HepG2 (cell line): Measurements from ENCODE around the gene PLEKHG2. TPM values are rescaled to one million over a fixed set of nuclear protein-coding genes. Genes with fewer than 3 reads are reported as not detected.

Experiments
- ARHGAP35 ChIP-seq: sonication (generic); formaldehyde crosslinking; IDR thresholded peaks from 2 replicates; pipeline ENCODE4 v1.9.0; 2022; ENCODE audit warnings: mild to moderate bottlenecking, inconsistent platforms, moderate library complexity, missing genetic modification reagents, borderline replicate concordance
- ARNT ChIP-seq: fragments of 450-650 bp; IDR thresholded peaks from 2 replicates; pipeline ENCODE4 v1.6.1; 2017
- ARNTL ChIP-seq: sonication (generic); formaldehyde crosslinking; IDR thresholded peaks from 2 replicates; pipeline ENCODE4 v1.4.0; 2020; ENCODE audit warnings: mild to moderate bottlenecking, missing genetic modification reagents
- CC2D1A ChIP-seq: sonication (generic); formaldehyde crosslinking; IDR thresholded peaks from 2 replicates; pipeline ENCODE4 v1.8.1; 2023; ENCODE audit warnings: mild to moderate bottlenecking, missing genetic modification reagents
- ESRRA ChIP-seq: sonication (generic); formaldehyde crosslinking; IDR thresholded peaks from 2 replicates; pipeline ENCODE4 v1.5.1; 2020; ENCODE audit warnings: mild to moderate bottlenecking, low read depth, missing genetic modification reagents
- NAIF1 ChIP-seq: sonication (generic); formaldehyde crosslinking; IDR thresholded peaks from 2 replicates; pipeline ENCODE4 v1.5.0; 2020; ENCODE audit warnings: mild to moderate bottlenecking, missing genetic modification reagents, borderline replicate concordance
- REL ChIP-seq: sonication (generic); formaldehyde crosslinking; conservative IDR thresholded peaks from 2 replicates; pipeline ENCODE4 v1.8.0; 2022; ENCODE audit warnings: mild to moderate bottlenecking, missing genetic modification reagents, moderate library complexity
- SMAD9 ChIP-seq: sonication (generic); formaldehyde crosslinking; IDR thresholded peaks from 2 replicates; pipeline ENCODE4 v1.5.1; 2020; ENCODE audit warnings: mild to moderate bottlenecking, missing genetic modification reagents
- SMC3 ChIP-seq: IDR thresholded peaks from 2 replicates; pipeline ENCODE4 v1.6.1; 2011; ENCODE audit warnings: low read length, improper control_type of control experiment
- TBX3 ChIP-seq: fragments of 450-650 bp; IDR thresholded peaks from 2 replicates; pipeline ENCODE4 v1.6.1; 2017; ENCODE audit warnings: antibody characterized with exemption, mild to moderate bottlenecking, inconsistent platforms, borderline replicate concordance
- THAP11 ChIP-seq: IDR thresholded peaks from 2 replicates; pipeline ENCODE4 v1.6.1; 2016; ENCODE audit warnings: missing biosample characterization, missing genetic modification reagents
- ZFAT ChIP-seq: sonication (generic); formaldehyde crosslinking; conservative IDR thresholded peaks from 2 replicates; pipeline ENCODE4 v1.8.1; 2023; ENCODE audit warnings: missing genetic modification reagents, inconsistent platforms
- ZFP41 ChIP-seq: sonication (generic); formaldehyde crosslinking; IDR thresholded peaks from 2 replicates; pipeline ENCODE4 v1.4.0; 2020; ENCODE audit warnings: mild to moderate bottlenecking, missing genetic modification reagents, borderline replicate concordance
- ZNF296 ChIP-seq: sonication (generic); formaldehyde crosslinking; conservative IDR thresholded peaks from 2 replicates; pipeline ENCODE4 v1.5.0; 2020; ENCODE audit warnings: mild to moderate bottlenecking, missing genetic modification reagents
- ZNF543 ChIP-seq: sonication (generic); formaldehyde crosslinking; IDR thresholded peaks from 2 replicates; pipeline ENCODE4 v1.4.0; 2020; ENCODE audit warnings: mild to moderate bottlenecking, missing genetic modification reagents
- ZNF724P ChIP-seq: sonication (generic); formaldehyde crosslinking; IDR thresholded peaks from 2 replicates; pipeline ENCODE4 v1.8.0; 2022; ENCODE audit warnings: missing genetic modification reagents, borderline replicate concordance
- ZNF850 ChIP-seq: sonication (generic); formaldehyde crosslinking; conservative IDR thresholded peaks from 2 replicates; pipeline ENCODE4 v1.9.0; 2021; ENCODE audit warnings: mild to moderate bottlenecking, missing genetic modification reagents
- polyA plus RNA-seq, 8 experiments: library from polyadenylated mRNA; depleted of rRNA in 3 of 8; stranded (reverse) in 7 of 8; unstranded in 1 of 8; fragments of >200 nt; fragmentation: Illumina TruSeq in 4 of 8; extraction: Trizol in 4 of 8; gene quantifications; 2 replicates each; pipeline versions ENCODE4 v1.2.1 to v1.2.3, GENCODE V29; 2011 to 2016; ENCODE audit warnings: low read depth in 4 of 8, missing spikeins in 1 of 8, mixed read lengths in 1 of 8; ENCODE audit not compliant: insufficient read depth in 1 of 8
- total RNA-seq, 5 experiments: library from RNA; depleted of rRNA; stranded (reverse); fragments of >200 nt; fragmentation: Illumina TruSeq; extraction: Trizol; gene quantifications; 2 replicates each; pipeline ENCODE4 v1.2.3, GENCODE V29; 2016; ENCODE audit warnings: low read depth in 1 of 5
- TF ChIP-seq, protein P1 (sequence below): sonication (generic); formaldehyde crosslinking; IDR thresholded peaks from 2 replicates; pipeline ENCODE4 v1.4.0; 2020; ENCODE audit warnings: missing genetic modification reagents
- TF ChIP-seq, protein P2 (sequence below): sonication (generic); formaldehyde crosslinking; IDR thresholded peaks from 2 replicates; pipeline ENCODE4 v1.5.1; 2020; ENCODE audit warnings: missing genetic modification reagents, mild to moderate bottlenecking, borderline replicate concordance
- TF ChIP-seq, protein P3 (sequence below): sonication (generic); formaldehyde crosslinking; conservative IDR thresholded peaks from 2 replicates; pipeline ENCODE4 v1.4.0; 2020; ENCODE audit warnings: missing genetic modification reagents
- TF ChIP-seq, protein P4 (sequence below): sonication (generic); formaldehyde crosslinking; IDR thresholded peaks from 2 replicates; pipeline ENCODE4 v1.4.0; 2020; ENCODE audit warnings: missing genetic modification reagents, borderline replicate concordance

Gene PLEKHG2
- total and polyA plus RNA-seq, 2 of the 13 experiments (the other 11 are each of a cell fraction or from before 2014, with no cell fraction given), result 3.6 to 6.8 TPM

DNA sequence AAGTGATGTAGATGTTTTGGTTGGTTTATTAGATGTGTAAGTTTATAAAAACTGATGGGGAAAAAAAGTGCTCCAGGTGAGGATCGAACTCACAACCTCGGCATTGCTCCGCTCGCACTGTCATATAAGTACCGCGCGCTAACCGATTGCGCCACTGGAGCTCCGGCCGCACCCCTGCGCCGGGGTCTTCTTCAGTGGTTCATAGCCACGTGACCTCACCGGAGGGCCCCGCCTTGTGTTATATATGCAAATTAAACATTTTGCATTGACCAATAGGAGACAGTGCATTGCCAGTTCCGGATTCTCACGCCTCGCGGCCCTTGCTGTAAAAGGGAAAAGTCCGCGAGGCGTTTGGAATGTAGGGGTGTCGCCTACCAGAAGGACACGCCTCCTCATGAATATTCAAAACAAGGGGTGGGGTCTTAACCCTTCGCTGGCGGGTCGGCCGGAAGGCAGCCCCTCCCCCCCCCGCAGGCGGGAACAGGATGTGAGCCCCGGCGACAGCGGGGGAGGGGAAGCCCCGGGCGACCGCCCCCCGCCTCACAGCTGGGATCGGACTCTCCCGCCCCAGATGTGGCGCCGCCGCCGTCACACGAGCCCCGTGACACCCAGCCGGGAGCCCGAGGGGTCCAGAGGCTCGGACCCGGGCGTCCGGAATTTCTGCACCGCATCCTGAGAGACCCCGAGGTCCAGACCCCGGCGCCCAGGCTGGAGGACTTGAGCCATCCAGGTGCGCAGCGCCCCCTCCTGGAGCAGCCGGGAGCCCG is at the start of gene PLEKHG2 (continued):
- TF ChIP-seq ARHGAP35 (CRISPR knock-in tag) (0 out of 2 replicates have a peak, but pooled peaks have one; percentile 38), ZNF296 (CRISPR knock-in tag) (no peak), ZNF850 (CRISPR knock-in tag) (0 out of 2 replicates have a peak, but pooled peaks have one; percentile 62), THAP11 (CRISPR knock-in tag) (peak; percentile 83), ZNF724P (no peak), ARNTL (CRISPR knock-in tag) (peak; percentile 100), ESRRA (CRISPR knock-in tag) (no peak), CC2D1A (no peak), SMAD9 (CRISPR knock-in tag) (no peak), NAIF1 (no peak; the same call in 1 of the 2 replicates), REL (CRISPR knock-in tag) (no peak), ARNT (no peak), TBX3 (peak; percentile 78), ZNF543 (0 out of 2 replicates have a peak, but pooled peaks have one; percentile 17), ZFAT (no peak), SMC3 (peak; percentile 24; the same call in 1 of the 2 replicates), ZFP41 (CRISPR knock-in tag) (no peak)
- TF ChIP-seq, protein P1, sequence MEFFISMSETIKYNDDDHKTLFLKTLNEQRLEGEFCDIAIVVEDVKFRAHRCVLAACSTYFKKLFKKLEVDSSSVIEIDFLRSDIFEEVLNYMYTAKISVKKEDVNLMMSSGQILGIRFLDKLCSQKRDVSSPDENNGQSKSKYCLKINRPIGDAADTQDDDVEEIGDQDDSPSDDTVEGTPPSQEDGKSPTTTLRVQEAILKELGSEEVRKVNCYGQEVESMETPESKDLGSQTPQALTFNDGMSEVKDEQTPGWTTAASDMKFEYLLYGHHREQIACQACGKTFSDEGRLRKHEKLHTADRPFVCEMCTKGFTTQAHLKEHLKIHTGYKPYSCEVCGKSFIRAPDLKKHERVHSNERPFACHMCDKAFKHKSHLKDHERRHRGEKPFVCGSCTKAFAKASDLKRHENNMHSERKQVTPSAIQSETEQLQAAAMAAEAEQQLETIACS (CRISPR knock-in tag), result peak; percentile 18; the same call in 1 of the 2 replicates
- TF ChIP-seq, protein P2, sequence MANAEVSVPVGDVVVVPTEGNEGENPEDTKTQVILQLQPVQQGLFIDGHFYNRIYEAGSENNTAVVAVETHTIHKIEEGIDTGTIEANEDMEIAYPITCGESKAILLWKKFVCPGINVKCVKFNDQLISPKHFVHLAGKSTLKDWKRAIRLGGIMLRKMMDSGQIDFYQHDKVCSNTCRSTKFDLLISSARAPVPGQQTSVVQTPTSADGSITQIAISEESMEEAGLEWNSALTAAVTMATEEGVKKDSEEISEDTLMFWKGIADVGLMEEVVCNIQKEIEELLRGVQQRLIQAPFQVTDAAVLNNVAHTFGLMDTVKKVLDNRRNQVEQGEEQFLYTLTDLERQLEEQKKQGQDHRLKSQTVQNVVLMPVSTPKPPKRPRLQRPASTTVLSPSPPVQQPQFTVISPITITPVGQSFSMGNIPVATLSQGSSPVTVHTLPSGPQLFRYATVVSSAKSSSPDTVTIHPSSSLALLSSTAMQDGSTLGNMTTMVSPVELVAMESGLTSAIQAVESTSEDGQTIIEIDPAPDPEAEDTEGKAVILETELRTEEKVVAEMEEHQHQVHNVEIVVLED (CRISPR knock-in tag), result no peak; the same call in 1 of the 2 replicates
- TF ChIP-seq, protein P3, sequence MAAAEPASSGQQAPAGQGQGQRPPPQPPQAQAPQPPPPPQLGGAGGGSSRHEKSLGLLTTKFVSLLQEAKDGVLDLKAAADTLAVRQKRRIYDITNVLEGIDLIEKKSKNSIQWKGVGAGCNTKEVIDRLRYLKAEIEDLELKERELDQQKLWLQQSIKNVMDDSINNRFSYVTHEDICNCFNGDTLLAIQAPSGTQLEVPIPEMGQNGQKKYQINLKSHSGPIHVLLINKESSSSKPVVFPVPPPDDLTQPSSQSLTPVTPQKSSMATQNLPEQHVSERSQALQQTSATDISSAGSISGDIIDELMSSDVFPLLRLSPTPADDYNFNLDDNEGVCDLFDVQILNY (CRISPR knock-in tag), result peak; percentile 60
- TF ChIP-seq, protein P4, sequence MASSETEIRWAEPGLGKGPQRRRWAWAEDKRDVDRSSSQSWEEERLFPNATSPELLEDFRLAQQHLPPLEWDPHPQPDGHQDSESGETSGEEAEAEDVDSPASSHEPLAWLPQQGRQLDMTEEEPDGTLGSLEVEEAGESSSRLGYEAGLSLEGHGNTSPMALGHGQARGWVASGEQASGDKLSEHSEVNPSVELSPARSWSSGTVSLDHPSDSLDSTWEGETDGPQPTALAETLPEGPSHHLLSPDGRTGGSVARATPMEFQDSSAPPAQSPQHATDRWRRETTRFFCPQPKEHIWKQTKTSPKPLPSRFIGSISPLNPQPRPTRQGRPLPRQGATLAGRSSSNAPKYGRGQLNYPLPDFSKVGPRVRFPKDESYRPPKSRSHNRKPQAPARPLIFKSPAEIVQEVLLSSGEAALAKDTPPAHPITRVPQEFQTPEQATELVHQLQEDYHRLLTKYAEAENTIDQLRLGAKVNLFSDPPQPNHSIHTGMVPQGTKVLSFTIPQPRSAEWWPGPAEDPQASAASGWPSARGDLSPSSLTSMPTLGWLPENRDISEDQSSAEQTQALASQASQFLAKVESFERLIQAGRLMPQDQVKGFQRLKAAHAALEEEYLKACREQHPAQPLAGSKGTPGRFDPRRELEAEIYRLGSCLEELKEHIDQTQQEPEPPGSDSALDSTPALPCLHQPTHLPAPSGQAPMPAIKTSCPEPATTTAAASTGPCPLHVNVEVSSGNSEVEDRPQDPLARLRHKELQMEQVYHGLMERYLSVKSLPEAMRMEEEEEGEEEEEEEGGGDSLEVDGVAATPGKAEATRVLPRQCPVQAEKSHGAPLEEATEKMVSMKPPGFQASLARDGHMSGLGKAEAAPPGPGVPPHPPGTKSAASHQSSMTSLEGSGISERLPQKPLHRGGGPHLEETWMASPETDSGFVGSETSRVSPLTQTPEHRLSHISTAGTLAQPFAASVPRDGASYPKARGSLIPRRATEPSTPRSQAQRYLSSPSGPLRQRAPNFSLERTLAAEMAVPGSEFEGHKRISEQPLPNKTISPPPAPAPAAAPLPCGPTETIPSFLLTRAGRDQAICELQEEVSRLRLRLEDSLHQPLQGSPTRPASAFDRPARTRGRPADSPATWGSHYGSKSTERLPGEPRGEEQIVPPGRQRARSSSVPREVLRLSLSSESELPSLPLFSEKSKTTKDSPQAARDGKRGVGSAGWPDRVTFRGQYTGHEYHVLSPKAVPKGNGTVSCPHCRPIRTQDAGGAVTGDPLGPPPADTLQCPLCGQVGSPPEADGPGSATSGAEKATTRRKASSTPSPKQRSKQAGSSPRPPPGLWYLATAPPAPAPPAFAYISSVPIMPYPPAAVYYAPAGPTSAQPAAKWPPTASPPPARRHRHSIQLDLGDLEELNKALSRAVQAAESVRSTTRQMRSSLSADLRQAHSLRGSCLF (CRISPR knock-in tag), result no peak
